Glutamatergic neuron (in vitro differentiated cells): Measurements from ENCODE around the gene USP35. TPM values are rescaled to one million over a fixed set of nuclear protein-coding genes. Genes with fewer than 3 reads are reported as not detected.

Experiments
- DNase-seq: peaks from one replicate; pipeline ENCODE4 v3.0.0; 2022
- H3K27ac Mint-ChIP-seq: one replicate; pipeline ENCODE4 v1.8.0; 2020; ENCODE audit warnings: mild to moderate bottlenecking, mixed read lengths, inconsistent platforms; ENCODE audit not compliant: unreplicated experiment
- H3K27me3 Mint-ChIP-seq: one replicate; pipeline ENCODE4 v1.8.0; 2020; ENCODE audit warnings: mild to moderate bottlenecking, moderate library complexity, mixed read lengths, inconsistent platforms; ENCODE audit not compliant: unreplicated experiment
- H3K36me3 Mint-ChIP-seq: one replicate; pipeline ENCODE4 v1.8.0; 2020; ENCODE audit warnings: mild to moderate bottlenecking, mixed read lengths, inconsistent platforms; ENCODE audit not compliant: unreplicated experiment
- H3K4me1 Mint-ChIP-seq: one replicate; pipeline ENCODE4 v1.8.0; 2020; ENCODE audit warnings: mild to moderate bottlenecking, low read depth, mixed read lengths, inconsistent platforms; ENCODE audit not compliant: unreplicated experiment
- H3K4me3 Mint-ChIP-seq: one replicate; pipeline ENCODE4 v1.8.0; 2020; ENCODE audit warnings: mild to moderate bottlenecking, mixed read lengths, inconsistent platforms; ENCODE audit not compliant: unreplicated experiment
- H3K9me3 Mint-ChIP-seq: one replicate; pipeline ENCODE4 v1.8.0; 2020; ENCODE audit warnings: mild to moderate bottlenecking, moderate library complexity, mixed read lengths, inconsistent platforms; ENCODE audit not compliant: unreplicated experiment
- total RNA-seq: library from RNA; stranded (reverse); fragmentation: NEBNext Ultra II Directional; extraction: Animal tissue kit (Norgen Biotek cat#: 25700); gene quantifications from one replicate; pipeline ENCODE4 v1.2.1, GENCODE V29; 2021; ENCODE audit not compliant: unreplicated experiment
- TF ChIP-seq, protein P1 (sequence below): fragments of 200-600 bp; sonication (generic); IDR thresholded peaks from one replicate; pipeline ENCODE4 v1.5.0; 2021; ENCODE audit not compliant: partially characterized antibody, unreplicated experiment

USP35 gene
- total RNA-seq, 1 donor from 2014 or later: 34.2 TPM

DNA sequence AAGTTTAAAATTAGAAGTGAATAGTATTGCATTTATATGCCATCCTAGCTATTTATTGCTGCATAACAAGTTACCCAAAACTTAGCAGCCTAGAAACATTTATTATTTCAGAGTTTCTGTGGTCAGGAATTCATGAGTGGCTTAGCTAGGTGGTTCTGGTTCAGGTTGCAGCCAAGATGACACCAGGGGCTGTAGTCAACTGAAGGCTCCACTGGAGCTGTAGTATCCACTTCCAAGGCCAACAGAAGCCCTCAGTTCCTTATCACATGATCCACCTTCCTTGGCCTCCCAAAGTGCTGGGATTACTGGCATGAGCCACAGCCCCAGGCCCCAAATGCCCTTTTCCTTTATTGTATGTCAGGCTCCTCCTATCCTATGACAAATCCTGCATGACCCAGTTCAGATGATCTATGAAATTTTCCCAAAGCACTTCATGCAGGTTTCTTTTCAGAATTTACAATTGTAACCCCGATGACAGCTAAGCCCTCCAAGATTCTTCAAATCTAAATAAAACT, 43.2 kb upstream of the USP35 start:
- no peak for DNase-seq
- TF ChIP-seq, protein P1, sequence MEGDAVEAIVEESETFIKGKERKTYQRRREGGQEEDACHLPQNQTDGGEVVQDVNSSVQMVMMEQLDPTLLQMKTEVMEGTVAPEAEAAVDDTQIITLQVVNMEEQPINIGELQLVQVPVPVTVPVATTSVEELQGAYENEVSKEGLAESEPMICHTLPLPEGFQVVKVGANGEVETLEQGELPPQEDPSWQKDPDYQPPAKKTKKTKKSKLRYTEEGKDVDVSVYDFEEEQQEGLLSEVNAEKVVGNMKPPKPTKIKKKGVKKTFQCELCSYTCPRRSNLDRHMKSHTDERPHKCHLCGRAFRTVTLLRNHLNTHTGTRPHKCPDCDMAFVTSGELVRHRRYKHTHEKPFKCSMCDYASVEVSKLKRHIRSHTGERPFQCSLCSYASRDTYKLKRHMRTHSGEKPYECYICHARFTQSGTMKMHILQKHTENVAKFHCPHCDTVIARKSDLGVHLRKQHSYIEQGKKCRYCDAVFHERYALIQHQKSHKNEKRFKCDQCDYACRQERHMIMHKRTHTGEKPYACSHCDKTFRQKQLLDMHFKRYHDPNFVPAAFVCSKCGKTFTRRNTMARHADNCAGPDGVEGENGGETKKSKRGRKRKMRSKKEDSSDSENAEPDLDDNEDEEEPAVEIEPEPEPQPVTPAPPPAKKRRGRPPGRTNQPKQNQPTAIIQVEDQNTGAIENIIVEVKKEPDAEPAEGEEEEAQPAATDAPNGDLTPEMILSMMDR: no peak
- Mint-ChIP-seq H3K27me3 (peaks cover 2% of the 10 kb centered on the region), H3K4me1 (peaks cover 3% of the 10 kb centered on the region), H3K36me3 (no peaks in the 10 kb centered on the region), H3K27ac (no peak overlapping the region), H3K9me3 (no peaks in the 10 kb centered on the region), H3K4me3 (no peak overlapping the region)

DNA sequence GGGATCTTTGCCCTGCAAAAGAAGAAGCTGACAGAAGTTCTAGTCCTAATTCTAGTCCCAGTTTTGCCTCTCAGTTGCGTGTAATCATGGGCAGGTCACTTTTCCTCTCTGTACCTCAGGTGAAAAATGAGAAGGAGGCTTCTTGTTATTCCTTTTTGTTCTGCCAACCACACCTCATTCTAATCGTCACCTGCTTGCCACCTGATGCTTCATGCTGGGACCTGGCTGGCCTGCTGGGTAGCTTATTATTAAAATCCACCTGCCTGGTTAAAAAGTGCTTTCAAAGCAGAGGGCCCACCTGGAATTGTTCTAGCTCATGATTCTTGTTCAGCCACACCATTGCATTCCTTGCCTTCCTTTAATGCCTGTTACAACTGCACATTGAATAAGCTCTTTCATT, 40.9 kb upstream of the USP35 start:
- TF ChIP-seq, protein P1: no peak
- Mint-ChIP-seq H3K36me3 (no peaks in the 10 kb centered on the region), H3K27me3 (no peaks in the 10 kb centered on the region), H3K9me3 (no peaks in the 10 kb centered on the region), H3K4me3 (no peak overlapping the region), H3K27ac (no peak overlapping the region), H3K4me1 (peaks cover 5% of the 10 kb centered on the region)
- DNase-seq: no peak

DNA sequence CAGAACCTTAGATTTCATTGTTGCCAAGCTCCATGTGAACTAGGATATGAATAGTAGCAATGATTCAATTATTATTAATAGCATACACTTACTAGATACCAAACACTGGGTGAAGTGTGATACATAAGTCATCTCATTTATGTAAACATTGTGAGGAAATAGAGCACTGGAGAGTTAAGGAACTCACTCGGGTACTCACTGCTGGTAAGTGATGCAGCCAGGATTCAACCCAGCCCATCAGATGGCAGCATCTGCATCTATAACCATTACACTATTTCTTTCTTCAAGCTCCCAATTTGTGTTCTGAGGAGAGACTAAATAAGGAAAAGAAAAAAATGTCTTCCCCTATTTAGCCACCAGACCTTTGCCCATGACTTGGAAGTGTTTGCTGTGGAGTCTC, 39.1 kb upstream of the USP35 start:
- Mint-ChIP-seq H3K36me3 (no peaks in the 10 kb centered on the region), H3K4me3 (no peak overlapping the region), H3K27ac (no peak overlapping the region), H3K9me3 (no peaks in the 10 kb centered on the region), H3K27me3 (no peaks in the 10 kb centered on the region), H3K4me1 (peaks cover 5% of the 10 kb centered on the region)
- no peak for DNase-seq
- TF ChIP-seq, protein P1: no peak

DNA sequence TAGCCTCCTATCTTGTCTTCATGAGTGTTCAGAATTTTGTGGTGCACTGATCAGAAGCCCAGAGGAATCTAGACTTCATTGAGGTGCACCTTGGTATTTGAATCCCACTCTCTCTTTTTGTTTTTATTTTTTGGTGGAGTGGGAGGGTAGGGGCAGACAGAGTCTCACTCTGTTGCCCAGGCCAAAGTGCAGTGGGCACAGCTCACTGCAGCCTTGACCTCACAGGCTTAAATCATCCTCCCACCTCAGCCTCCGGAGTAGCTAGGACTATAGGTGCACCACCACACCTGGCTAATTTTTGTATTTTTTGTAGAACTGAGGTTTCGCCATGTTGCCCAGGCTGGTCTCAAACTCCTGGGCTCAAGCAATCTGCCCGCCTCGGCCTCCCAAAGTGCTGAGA, 38.4 kb upstream of the USP35 start:
- Mint-ChIP-seq H3K4me3 (no peak overlapping the region), H3K36me3 (no peaks in the 10 kb centered on the region), H3K27me3 (no peaks in the 10 kb centered on the region), H3K4me1 (peaks cover 5% of the 10 kb centered on the region), H3K27ac (no peak overlapping the region), H3K9me3 (no peaks in the 10 kb centered on the region)
- no peak for DNase-seq
- TF ChIP-seq, protein P1: no peak

DNA sequence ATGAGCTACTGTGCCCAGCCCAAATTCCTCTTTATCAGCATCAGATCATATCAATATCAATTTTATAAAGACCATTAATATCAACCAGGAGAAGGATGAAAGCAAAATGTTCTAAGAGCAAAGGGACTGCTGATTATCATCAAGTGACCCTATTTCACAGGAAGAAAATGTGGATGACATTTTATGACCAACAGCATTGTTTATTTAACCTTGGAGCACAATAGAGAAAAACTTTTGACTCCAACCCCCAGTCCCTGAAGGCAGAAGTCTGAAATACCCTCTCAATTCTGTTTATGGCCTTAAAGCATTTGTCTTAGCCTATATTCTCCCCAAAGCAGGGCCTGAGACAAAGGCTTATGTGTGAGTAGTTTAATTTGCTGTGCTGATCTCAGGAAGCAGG, 38.0 kb upstream of the USP35 start:
- no peak overlapping the region for H3K27ac Mint-ChIP-seq
- H3K9me3 Mint-ChIP-seq: no peaks in the 10 kb centered on the region
- H3K4me3 Mint-ChIP-seq: no peak overlapping the region
- TF ChIP-seq, protein P1: no peak
- H3K36me3 Mint-ChIP-seq: no peaks in the 10 kb centered on the region
- no peaks in the 10 kb centered on the region for H3K27me3 Mint-ChIP-seq
- DNase-seq: no peak
- peaks cover 5% of the 10 kb centered on the region for H3K4me1 Mint-ChIP-seq
